Measurements from ENCODE around the gene CTNNBL1.
"Not testable (repeated sequence)": the region's sequence is repeated elsewhere in the genome, so short reads cannot be mapped to it uniquely, and the experiment has no call there.

CTNNBL1 gene, protein sequence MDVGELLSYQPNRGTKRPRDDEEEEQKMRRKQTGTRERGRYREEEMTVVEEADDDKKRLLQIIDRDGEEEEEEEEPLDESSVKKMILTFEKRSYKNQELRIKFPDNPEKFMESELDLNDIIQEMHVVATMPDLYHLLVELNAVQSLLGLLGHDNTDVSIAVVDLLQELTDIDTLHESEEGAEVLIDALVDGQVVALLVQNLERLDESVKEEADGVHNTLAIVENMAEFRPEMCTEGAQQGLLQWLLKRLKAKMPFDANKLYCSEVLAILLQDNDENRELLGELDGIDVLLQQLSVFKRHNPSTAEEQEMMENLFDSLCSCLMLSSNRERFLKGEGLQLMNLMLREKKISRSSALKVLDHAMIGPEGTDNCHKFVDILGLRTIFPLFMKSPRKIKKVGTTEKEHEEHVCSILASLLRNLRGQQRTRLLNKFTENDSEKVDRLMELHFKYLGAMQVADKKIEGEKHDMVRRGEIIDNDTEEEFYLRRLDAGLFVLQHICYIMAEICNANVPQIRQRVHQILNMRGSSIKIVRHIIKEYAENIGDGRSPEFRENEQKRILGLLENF

DNA sequence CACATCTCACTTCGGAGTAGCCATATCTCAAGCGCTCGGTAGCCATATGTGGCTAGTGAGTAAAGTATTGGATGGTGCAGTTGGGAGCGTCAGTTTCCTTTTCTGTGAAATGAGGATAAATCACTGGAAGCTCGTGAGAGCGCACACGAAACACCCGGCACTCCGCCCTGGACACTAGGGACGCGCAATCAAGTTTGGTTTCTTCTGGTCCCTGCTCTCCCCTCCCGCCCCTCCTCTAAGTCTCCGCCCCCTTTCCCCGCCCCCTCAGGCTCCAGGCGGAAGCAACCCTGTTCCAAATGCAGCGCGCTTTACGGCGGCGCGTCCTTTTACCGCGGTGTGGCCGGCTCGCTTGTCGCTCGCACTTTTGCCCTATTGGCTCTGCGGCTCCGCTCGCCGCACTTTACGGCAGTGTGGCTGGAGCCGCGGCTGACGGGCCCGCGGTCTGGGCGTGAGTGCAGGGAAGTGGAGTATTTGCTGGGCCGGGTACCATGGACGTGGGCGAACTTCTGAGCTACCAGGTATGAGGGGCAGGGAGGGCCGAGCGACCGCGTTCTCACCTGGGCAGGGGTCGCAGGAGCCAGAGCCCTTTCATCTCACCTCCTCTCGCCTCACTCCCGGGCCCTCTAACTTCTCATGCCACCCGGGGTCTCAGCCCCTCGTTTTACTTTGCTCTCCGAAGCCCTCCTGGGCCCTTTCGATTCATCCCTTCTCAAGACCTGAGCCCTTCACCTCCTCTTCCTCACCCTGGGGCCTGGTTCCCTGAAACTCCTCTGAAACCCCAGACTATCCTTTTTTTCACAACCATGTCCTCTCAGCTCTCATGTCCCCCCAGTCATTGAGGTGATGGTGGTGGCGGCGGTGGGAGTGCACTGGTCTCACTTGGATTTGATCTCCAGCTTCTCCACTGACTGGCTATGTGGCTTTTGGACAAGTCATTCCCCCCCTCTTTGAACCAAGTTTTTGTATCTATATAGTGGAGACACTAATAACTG lies at the start of gene CTNNBL1:
Gene CTNNBL1 (plus strand): TSS at position 396 of the 992 bp plus-strand sequence. CDS start 93 bp downstream, at position 489.
- peak; percentile 88 to 93 for DNase-seq (ENCODE audit: extremely low read depth in 1 of 2, low read depth in 1 of 2)

DNA sequence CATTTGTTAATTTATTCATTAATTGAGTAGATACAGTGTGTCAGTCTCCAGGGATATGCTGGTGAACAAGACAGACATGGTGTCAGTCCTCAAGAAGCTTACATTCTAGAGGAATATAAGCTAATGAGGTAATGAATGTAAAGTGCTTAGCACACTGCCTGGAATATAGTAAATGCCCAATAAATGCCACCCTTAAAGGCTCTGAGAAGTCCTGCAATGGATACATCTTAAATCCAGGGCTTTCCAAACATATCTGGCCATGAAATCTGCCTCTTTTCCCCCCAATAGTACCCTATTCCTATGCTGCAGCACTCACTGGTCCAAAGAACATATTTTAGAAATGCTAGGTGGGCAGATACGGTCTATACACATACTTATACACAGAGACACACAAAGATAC lies 49.2 kb upstream of the CTNNBL1 start:
- no peak for DNase-seq (ENCODE audit: extremely low read depth in 1 of 2, low read depth in 1 of 2)

DNA sequence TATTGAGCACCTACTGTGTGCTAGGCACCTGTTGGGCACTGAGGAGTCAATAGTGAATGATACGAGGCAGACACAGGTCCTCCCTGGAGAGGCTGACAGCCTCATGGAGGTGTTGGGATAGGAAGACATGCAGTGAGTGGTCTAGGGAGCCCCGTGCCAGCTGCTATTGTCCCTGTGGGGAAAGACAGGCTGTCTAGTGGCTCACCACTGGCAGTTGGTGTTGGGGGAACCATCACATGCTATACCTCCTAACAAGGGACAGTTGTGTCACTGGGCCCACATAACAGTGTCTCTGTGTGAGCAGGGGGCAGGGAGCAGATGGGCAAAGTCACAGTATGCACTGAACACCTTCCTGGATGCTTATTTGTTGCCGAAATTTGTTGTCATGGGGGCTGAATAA lies 45.9 kb upstream of the CTNNBL1 start:
- DNase-seq (ENCODE audit: extremely low read depth in 1 of 2, low read depth in 1 of 2): no peak

DNA sequence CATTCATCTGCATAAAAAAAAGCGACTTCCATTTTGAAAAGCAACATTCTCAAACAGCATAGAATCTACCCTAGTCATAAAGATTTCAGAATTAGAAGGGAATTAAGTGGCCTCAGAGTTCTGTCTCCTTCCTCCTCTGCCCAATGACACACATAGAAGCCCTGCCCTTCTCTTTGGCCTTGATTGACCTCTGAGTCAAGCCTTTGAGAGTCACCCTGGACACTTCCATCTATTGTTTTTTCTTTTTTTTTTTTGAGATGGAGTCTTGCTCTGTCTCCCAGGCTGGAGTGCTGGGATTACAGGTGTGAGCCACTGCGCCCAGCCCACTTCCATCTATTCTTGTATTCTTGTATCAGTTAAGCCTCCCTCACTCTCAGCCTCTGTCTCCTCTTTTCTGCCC lies 44.8 kb upstream of the CTNNBL1 start:
- DNase-seq (ENCODE audit: extremely low read depth in 1 of 2, low read depth in 1 of 2): no peak

DNA sequence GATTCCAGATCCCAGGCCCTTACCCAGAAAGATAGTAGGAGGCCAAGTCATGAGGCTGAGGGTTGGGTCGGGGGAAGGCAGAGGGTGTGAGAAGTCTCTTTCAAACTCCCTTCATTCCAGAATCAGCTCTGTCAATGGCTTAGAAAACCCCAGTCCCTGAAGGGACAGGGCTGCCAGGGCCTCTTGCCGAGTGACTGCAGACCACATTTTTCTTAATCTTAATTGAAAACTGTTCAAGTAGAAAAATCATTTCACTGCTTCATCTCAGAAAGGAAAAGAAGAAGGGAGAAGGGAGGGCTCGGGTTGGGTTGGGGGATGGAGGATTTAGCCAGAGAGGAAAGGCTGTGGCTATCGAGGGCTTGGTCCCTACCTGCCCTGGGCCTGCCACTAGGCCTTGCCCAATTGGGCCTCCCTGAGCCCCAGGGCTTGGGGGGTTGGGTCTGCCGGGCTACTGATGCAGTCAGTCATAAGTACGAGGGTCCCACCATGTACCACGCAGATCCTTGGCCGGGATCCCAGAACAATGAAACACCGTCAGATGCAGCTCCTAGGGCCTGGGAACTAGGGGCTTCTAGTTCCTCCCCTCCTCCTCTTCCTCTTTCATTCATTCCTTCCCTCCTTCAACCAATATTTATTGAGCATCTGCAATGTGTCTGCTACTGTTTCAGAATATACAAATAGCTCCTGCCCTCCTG lies 44.0 kb upstream of the CTNNBL1 start:
- no peak for DNase-seq (ENCODE audit: extremely low read depth in 1 of 2, low read depth in 1 of 2)

DNA sequence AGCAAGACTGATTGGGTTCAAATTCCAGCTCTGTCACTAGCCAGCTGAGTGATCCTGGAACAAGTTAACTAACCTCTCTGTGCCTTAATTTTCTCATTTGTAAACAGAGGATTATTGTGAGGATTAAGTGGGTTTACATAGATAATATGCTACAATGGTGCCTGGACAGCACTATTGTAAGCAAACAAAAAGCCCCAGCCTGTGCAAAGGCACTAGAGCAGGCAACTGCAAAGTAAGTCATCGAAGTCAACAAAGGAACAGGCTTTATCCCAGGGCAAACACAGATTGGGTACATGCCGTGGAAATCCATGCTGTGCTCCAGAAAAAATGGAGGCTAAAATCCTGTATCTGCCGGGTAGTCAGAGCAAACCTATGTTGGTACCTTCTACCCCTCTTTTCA lies 43.2 kb upstream of the CTNNBL1 start:
- DNase-seq (ENCODE audit: extremely low read depth in 1 of 2, low read depth in 1 of 2): no peak

DNA sequence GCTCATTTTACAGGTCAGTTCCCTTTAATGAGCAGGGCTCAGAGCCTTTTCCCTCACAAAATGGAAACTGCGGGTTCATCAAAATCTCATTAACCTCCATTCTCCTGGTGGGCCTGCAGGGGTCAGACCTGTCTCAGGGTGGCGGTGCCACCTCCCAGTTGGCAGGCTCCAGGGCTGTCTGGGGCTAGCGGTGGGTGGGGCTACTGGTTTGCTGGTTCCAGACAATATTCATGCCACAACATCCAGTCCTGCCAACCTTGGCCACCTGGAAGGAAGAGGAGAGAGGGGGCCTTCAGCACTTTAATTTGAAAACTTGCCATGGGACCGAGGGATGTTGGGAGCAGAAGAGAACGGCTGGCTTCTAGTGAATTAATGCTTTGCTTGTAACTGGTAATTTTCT lies 41.9 kb upstream of the CTNNBL1 start:
- DNase-seq (ENCODE audit: extremely low read depth in 1 of 2, low read depth in 1 of 2): no peak

DNA sequence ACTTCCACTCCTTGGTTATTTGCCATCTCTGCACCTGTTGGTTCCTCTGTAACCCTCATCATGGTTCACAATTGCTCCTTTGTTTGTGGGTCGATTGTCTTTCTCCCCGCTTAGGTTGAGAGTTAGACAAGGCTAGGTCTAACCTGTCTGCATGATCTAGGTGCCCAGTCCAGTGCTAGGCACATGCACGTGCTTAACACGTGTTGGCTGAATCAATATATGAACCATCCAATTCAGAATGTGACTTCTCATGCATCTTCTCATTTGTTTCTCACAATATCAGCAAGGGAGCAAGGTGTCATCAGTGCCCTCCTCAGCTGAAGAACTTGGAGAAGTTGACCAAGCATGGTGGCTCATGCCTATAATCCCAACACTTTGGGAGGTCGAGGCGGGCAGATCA lies 36.9 kb upstream of the CTNNBL1 start:
- DNase-seq (ENCODE audit: extremely low read depth in 1 of 2, low read depth in 1 of 2): no peak

DNA sequence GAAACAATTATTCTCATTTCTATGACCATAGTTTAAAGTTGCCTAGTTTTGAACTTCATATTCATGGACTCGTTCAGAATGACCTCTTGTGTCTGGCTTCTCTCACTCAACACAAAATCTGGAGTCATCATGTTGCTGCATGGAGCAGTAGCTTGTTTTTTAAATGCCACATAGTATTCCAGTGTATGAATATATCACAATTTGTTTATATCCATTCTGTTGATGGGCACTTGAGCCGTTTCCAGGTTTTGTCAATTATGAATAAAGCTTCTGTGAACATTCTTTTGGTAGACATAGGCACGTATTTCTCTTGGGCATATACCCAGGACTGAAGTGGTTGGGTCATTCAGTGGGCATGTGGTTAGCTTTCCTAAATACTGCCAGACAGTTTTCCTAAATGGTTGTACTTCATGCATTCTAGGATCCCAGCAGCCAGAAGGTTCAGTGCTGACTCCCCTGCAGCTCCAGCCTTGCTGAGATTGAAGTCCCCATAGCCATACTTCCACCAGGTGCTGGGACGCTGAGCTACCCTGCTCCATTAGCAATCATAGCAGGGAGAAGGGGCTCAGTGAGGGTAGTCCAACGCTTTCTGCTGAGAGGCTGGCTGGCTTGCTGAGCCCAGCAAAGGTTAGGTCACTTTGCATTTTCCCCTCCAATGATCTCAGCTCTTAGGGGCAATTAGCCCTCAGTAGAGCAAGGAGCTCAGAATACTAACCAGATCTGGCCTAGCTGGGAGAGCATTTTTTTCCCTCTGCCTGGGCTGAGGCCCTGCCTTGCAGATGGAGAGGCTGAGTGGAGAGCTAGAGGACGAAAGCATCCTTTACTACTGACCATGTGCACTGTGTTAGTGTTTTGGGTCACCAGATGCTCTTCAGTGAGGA lies 35.7 kb upstream of the CTNNBL1 start:
- DNase-seq (ENCODE audit: extremely low read depth in 1 of 2, low read depth in 1 of 2): no peak

DNA sequence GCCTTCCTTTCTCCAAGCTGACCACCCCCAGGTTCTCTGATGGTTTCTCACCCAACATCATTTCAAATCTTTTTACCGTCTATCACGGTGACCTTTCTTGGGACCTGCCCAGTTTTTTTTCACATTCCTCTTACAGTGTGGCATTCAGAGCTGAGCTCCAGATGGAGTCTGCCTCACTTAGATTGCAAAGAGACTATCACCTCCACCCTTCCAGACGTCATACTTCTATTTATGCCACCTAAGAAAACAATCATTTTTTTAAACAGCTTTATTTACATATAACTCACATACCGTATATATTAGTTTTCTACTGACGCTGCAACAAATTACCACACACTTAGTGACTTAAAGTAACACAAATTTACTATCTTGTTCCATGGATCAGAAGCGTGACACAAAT lies 32.3 kb upstream of the CTNNBL1 start:
- DNase-seq (ENCODE audit: extremely low read depth in 1 of 2, low read depth in 1 of 2): no peak

DNA sequence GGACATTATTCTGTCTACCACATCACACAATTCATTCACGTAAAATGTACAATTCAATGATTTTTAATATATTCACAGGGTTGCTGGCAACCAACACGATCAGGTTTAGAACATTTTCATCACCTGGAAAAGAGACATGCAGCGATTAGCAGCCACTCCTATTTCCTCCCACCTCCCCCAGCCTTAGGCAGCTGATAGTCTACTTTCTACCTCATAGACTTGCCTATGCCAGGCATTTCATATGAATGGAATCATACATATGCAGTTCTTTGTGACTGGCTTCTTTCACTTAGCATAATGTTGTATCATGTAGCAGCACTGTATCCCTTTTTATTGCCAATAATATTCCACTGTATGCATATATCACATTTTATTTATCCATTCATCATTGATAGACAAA lies 31.5 kb upstream of the CTNNBL1 start:
- DNase-seq (ENCODE audit: extremely low read depth in 1 of 2, low read depth in 1 of 2): no peak

DNA sequence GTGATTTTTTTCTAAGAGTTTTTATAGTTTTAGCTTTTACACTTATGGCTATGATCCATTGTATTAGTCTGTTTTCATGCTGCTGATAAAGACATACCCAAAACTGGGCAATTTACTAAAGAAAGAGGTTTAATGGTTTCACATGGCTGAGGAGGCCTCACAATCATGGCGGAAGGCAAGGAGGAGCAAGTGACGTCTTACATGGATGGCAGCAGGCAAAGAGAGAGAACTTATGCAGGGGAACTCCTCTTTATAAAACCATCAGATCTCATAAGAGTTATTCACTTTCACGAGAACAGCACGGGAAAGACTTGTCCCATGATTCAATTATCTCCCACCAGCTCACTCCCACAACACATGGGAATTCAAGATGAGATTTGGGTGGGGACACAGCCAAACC lies 29.2 kb upstream of the CTNNBL1 start:
- not testable (repeated sequence) for DNase-seq (ENCODE audit: extremely low read depth in 1 of 2, low read depth in 1 of 2)

DNA sequence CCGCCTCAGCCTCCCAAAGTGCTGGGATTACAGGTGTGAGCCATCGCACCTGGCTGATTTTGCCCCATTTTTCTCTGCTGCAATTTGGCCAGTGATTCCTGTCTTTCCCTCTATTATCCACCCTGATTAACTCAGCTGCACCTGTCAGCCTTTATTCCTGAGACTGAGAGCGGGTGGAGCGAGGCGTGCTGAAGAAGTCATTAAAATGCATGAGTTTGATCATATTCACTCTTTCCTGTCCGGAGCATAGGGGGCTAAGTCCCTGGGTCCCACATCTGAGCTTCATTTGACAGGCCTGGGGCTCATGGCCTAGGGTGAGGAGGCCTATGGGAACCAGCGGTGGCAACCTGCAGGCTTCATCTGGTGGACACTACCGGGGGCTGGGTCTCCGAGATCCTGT lies 25.7 kb upstream of the CTNNBL1 start:
- DNase-seq (ENCODE audit: extremely low read depth in 1 of 2, low read depth in 1 of 2): no peak

DNA sequence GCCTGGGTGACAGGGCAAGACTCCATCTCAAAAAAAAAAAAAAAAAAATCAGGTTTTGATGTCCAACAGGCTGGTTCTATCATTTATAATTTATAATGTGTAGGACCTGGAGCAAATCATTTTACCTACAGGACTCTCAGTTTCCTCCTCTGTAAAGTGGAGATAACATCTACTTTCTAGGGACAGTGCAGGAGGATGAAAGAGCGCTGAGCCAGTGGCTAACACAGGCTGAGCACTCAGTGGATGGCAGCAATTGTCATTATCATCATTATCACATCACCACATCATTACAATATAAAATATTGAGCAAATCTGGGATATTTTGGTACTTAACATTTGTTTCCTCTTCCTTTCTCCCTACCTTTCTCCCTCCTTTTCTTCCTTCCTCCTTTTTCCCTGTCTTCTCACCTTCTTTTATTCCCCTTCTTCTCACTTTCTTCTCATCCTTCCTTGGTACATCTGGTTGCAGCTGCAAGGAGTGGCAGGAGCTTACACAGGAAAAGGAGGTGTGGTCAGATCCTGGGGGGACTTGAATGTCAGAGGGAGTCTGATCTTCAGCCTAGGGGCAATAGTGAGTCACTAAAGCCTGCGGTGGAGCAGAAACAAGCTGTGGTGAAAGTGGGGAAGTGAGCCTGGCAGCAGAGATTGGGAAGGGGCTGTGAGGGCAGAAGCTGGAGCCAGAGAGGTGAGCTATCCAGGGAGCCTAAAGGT lies 24.6 kb upstream of the CTNNBL1 start:
- no peak for DNase-seq (ENCODE audit: extremely low read depth in 1 of 2, low read depth in 1 of 2)

DNA sequence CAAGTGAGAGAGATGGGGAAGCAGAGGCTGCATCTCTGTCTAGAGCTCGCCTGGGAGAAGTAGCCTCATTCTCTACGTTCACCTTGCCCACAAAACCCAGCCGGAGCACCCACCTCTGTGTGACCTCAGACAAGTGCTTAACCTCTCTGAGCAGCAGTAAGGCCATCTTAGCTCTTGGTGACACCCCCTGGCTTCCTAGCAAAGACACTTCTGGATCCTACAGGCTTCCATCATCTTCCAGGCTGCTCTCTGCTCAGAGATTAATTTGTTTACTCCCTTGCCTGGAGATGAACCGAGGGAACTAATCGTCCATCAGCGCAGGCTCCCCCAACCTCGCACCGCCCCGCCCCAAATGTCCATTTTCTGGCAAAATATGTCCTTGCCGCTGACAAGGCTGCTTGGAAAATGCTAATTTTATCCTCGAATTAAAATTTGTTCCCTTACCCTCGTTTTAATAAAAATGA lies 24.0 kb upstream of the CTNNBL1 start:
- DNase-seq (ENCODE audit: extremely low read depth in 1 of 2, low read depth in 1 of 2): no peak

DNA sequence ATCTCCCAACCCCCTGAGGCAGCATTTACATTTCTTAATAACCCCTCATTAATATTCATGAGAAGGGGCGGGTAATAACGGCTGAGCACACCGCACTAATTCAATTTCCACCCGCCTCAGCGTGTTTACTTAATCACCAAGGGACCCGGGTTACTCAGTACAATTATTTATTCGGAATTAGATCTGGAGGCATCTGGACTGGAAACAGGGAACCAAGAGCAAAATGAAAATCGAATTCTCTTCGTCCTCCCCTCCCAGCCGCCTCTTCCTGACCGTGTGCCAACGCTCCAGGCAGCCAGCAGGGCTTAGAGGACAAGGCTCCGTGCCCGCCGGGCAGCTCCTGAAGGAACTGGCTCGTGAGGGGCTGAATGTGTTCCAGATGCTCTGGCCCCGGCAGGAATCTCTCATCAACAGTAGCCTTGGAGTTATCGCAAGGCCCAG lies 23.5 kb upstream of the CTNNBL1 start:
- no peak for DNase-seq (ENCODE audit: extremely low read depth in 1 of 2, low read depth in 1 of 2)

DNA sequence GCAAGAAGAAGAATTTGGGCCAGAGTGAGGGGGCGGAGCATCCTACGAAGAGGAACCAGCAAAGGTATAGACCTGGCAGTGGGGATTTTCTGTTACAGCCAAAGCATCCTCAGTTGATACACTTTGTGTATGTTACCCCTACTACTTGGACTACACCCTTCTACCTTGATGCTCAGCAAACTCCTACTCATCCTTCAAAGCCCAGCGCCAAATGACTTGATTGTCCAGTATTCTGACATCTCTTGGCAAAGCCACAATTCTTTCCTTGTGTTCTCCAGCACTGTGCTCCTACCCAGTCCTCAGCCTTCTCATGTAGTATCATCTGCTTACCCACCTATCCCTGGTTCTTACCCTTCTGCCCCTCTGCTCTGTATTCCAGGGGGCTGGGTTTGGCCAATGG lies 21.7 kb upstream of the CTNNBL1 start:
- no peak for DNase-seq (ENCODE audit: extremely low read depth in 1 of 2, low read depth in 1 of 2)

DNA sequence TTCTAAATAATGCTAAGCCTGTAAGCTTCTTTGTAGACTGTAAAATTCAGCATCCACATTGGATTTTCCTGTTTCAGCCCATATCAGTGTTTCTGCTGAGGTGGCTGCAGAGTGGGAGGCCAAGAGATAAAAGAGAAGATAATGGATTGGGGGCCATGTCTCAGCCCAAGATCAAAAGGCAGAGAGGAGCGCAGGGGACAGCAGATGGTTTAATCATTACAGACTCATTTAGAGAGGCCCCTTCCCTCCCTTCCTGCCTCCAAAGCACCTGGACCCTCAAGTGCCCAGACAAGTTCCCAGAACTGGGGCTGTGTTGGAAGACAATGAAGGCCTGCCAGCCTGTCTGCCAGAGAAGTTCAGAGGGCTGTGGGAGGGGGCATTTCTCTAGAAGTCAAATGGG lies 20.4 kb upstream of the CTNNBL1 start:
- DNase-seq (ENCODE audit: extremely low read depth in 1 of 2, low read depth in 1 of 2): no peak

DNA sequence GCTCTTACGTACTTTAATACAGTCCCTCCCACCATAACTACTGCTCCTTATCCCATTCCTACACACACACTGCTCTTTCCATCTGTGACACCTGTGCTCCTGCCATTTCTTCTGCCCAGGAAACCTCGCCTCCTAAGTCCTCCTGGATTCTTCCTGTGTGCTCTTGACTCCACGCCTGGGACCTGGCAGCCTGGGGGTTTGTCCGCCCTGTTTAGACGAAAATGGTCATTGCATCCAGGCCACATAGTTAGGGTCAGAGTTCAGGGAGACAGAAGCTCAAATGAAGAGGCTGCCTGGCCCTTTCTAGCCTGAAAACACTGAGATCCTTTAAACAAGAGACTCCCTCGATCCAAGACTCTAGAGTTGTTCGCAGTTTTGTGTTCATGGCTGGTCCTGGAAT lies 17.4 kb upstream of the CTNNBL1 start:
- DNase-seq (ENCODE audit: extremely low read depth in 1 of 2, low read depth in 1 of 2): no peak

All from activated CD8-positive, alpha-beta memory T cell treated with anti-CD3 and anti-CD28 coated beads for 1 hour (primary cell).